Skeletal muscle satellite cell (primary cell): ENCODE results near the gene FLYWCH1.
"Not testable (repeated sequence)": the region's sequence is repeated elsewhere in the genome, so short reads cannot be mapped to it uniquely, and the experiment has no call there.

ENCODE experiments used
- H3K27me3 ChIP-seq: 2 replicates; pipeline ENCODE4 v1.7.0; 2013; ENCODE audit warnings: low read length; ENCODE audit not compliant: control insufficient read depth, insufficient read depth
- H3K36me3 ChIP-seq: 2 replicates; pipeline ENCODE4 v1.7.0; 2013; ENCODE audit warnings: mild to moderate bottlenecking, control low read depth, low read length; ENCODE audit not compliant: insufficient read depth
- H3K4me1 ChIP-seq: 2 replicates; pipeline ENCODE4 v1.7.0; 2013; ENCODE audit warnings: low read length; ENCODE audit not compliant: control insufficient read depth, insufficient read depth
- H3K4me2 ChIP-seq: 2 replicates; pipeline ENCODE4 v1.7.0; 2013; ENCODE audit warnings: mild to moderate bottlenecking, low read length
- H3K4me3 ChIP-seq: 2 replicates; pipeline ENCODE4 v1.7.0; 2013; ENCODE audit warnings: low read length
- H3K9ac ChIP-seq: 2 replicates; pipeline ENCODE4 v1.7.0; 2013; ENCODE audit warnings: mild to moderate bottlenecking, low read depth, low read length, moderate library complexity
- H3K9me3 ChIP-seq: replicated peaks from 2 replicates; pipeline ENCODE4 v1.7.0; 2013; ENCODE audit warnings: mild to moderate bottlenecking, control low read depth, low read length

Gene FLYWCH1

DNA sequence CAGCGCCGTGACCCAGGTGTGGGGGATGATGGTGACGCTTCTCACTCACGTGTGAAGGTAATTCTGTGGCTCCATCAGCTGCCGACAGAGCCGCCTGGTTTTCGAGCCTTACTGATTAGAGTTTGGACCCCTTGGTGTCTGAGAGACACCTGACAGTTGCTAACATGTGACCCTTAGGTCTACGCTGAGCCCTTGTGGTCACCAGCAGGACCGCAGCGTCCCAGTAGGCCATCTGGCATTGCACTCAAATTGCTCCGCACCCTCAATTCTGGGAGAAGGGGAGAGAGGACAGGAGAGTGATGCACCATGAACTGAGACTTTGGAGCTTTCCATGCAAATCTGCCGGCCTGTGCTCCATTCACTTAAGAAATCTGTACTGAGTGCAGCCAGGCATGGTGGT, 2.5 kb downstream of the FLYWCH1 start:
- no peak overlapping the region for H3K4me3 ChIP-seq
- no peaks in the 10 kb centered on the region for H3K27me3 ChIP-seq
- H3K9me3 ChIP-seq = no peaks in the 10 kb centered on the region
- no peak overlapping the region for H3K4me2 ChIP-seq
- H3K9ac ChIP-seq = no peak overlapping the region
- H3K4me1 ChIP-seq = peaks cover 47% of the 10 kb centered on the region
- peaks cover 20% of the 10 kb centered on the region for H3K36me3 ChIP-seq

DNA sequence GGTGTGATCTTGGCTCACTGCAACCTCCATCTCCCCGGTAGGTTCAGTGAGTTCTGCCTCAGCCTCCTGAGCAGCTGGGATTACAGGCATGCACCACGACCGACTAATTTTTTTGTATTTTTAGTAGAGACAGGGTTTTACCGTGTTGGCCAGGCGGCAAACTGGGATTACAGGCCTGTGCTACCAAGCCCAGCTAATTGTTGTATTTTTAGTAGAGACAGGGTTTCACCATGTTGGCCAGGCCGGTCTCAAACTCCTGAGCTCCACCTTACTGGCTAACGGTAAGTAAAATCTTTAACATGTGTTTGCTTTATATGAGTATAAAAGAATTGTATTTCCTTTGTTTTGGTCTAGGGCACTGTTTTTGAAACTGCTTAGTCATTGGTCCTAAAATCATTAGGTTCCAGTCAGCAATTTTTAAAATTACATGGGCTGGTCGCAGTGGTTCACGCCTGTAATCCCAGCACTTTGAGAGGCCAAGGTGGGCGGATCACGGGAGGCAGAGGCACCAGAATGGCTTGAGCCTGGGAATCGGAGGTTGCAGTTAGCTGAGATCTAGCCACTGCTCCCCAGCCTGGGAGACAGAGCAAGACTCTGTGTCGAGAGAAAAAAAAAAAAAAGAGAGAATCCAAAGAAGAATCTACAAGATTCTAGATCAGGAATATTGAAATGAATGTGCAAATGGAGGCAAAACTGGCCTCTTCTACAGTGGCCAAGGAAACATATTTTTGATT, 3.6 kb downstream of the FLYWCH1 start:
- Histone ChIP-seq H3K9me3 (no peaks in the 10 kb centered on the region), H3K9ac (peak overlapping the region; percentile 28), H3K4me3 (no peak overlapping the region), H3K4me1 (peaks cover 46% of the 10 kb centered on the region), H3K4me2 (peak overlapping the region; percentile 10), H3K27me3 (no peaks in the 10 kb centered on the region), H3K36me3 (peaks cover 20% of the 10 kb centered on the region)

DNA sequence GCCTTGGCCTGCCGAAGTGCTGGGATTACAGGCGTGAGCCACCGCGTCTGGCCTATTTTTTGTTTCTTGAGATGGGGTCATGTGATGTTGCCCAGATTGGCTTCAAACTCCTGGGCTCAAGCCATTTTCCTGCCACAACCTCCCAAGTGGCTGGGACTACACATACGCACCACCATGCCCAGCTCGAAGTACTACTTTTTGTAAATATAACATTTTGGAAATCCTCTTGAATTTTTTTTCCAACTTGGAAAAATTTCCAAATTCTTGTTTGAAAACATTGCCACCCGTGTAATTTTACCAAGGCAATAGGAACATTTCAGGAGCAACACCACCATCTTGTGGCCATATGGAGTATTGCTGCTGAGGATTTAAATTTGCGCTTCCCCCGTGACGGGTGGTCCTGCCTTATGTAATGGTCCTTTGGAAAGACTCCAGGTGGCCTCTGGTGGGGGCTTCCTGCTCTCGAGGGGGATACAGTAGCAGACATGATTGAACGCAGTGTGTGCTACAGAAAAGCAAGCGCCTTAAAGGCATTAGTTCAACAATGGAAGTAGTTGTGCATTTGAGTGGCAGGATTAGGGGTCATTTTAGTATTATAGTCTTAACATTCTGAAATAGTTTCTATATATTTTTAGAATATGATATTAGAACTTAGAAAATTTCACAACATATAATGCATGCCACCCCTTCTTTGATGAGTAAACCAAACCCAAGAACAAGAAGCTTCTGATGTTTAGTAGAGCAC, 8.0 kb downstream of the FLYWCH1 start:
- H3K36me3 ChIP-seq = peaks cover 13% of the 10 kb centered on the region
- no peak overlapping the region for H3K4me2 ChIP-seq
- H3K4me3 ChIP-seq = no peak overlapping the region
- H3K9ac ChIP-seq = peak overlapping the region; percentile 15
- no peaks in the 10 kb centered on the region for H3K9me3 ChIP-seq
- H3K27me3 ChIP-seq = no peaks in the 10 kb centered on the region
- peaks cover 22% of the 10 kb centered on the region for H3K4me1 ChIP-seq

GRCh38 chr16:2923481-2923880, 11.8 kb downstream of the FLYWCH1 start:
- Histone ChIP-seq H3K4me3 (no peak overlapping the region), H3K4me2 (no peak overlapping the region), H3K4me1 (peaks cover 6% of the 10 kb centered on the region), H3K9me3 (no peaks in the 10 kb centered on the region), H3K27me3 (no peaks in the 10 kb centered on the region), H3K9ac (no peak overlapping the region), H3K36me3 (peaks cover 6% of the 10 kb centered on the region)

- no peaks in the 10 kb centered on the region for H3K9me3 ChIP-seq
- H3K4me1 ChIP-seq = peaks cover 4% of the 10 kb centered on the region
- no peak overlapping the region for H3K4me3 ChIP-seq
- no peaks in the 10 kb centered on the region for H3K27me3 ChIP-seq
- H3K36me3 ChIP-seq = peaks cover 11% of the 10 kb centered on the region
- no peak overlapping the region for H3K4me2 ChIP-seq
- no peak overlapping the region for H3K9ac ChIP-seq
Measured at GRCh38 chr16:2924901-2925755, 13.4 kb downstream of the FLYWCH1 start.

GRCh38 chr16:2925951-2926649, 14.4 kb downstream of the FLYWCH1 start:
- Histone ChIP-seq H3K9me3 (no peaks in the 10 kb centered on the region), H3K4me3 (no peak overlapping the region), H3K27me3 (no peaks in the 10 kb centered on the region), H3K4me1 (peaks cover 4% of the 10 kb centered on the region), H3K36me3 (peaks cover 18% of the 10 kb centered on the region), H3K9ac (no peak overlapping the region), H3K4me2 (no peak overlapping the region)

GRCh38 chr16:2926650-2926999, 14.9 kb downstream of the FLYWCH1 start:
- Histone ChIP-seq H3K36me3 (peaks cover 21% of the 10 kb centered on the region), H3K4me2 (peak overlapping the region; percentile 67), H3K9ac (no peak overlapping the region), H3K4me1 (peaks cover 4% of the 10 kb centered on the region), H3K4me3 (peak overlapping the region; percentile 25), H3K9me3 (no peaks in the 10 kb centered on the region), H3K27me3 (no peaks in the 10 kb centered on the region)

GRCh38 chr16:2927010-2927646, 15.4 kb downstream of the FLYWCH1 start:
- peak overlapping the region; percentile 25 for H3K4me3 ChIP-seq

DNA sequence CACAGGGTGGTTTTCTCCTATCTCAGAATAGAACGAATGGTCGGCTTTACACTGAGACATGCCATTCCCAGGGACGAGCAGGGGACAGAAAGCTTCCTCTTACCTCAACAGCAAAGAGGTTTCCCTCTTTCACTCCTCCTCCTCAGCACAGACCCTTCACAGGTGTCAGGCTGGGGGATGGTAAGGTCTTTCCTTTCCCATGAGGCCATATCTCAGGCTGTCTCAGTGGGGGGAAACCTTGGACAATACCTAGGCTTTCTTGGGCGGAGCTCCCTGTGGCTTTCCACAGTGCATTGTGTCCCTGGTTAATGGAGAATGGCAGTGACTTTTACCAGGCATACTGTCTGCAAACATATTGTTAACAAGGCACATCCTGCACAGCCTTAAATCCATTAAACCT, 16.4 kb downstream of the FLYWCH1 start:
- H3K9me3 ChIP-seq, H3K27me3 ChIP-seq, H3K4me1 ChIP-seq, H3K4me3 ChIP-seq, H3K4me2 ChIP-seq, H3K9ac ChIP-seq: not testable (repeated sequence)
- H3K36me3 ChIP-seq = peaks cover 21% of the 10 kb centered on the region

More at GRCh38 chr16:2927010-2927646, 15.4 kb downstream of the FLYWCH1 start:
- H3K4me2 ChIP-seq = peak overlapping the region; percentile 67
- peaks cover 4% of the 10 kb centered on the region for H3K4me1 ChIP-seq
- H3K9ac ChIP-seq = no peak overlapping the region
- no peaks in the 10 kb centered on the region for H3K27me3 ChIP-seq
- no peaks in the 10 kb centered on the region for H3K9me3 ChIP-seq
- peaks cover 21% of the 10 kb centered on the region for H3K36me3 ChIP-seq

DNA sequence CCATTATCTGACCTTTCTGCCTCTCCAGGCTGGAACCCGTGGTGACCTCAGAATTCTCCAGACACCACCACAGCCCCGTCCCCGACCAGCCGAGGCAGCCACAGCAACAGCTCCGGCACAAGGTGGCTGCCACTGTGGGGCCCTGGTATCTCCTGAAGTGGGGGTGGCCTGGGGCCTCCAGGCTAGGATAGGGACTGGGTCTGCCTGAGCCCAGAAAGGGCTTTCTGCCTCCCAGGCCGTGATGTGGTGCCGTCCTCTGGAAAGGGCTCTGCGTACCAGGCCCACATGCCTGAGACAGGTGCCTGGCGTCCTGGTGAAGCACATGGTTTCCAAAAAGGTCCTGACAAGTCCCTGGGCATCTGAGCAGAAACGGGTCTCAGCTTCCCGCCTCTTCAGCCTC, 17.1 kb downstream of the FLYWCH1 start:
- no peak overlapping the region for H3K9ac ChIP-seq
- peaks cover 21% of the 10 kb centered on the region for H3K36me3 ChIP-seq
- no peaks in the 10 kb centered on the region for H3K9me3 ChIP-seq
- H3K4me3 ChIP-seq = no peak overlapping the region
- peaks cover 4% of the 10 kb centered on the region for H3K4me1 ChIP-seq
- no peaks in the 10 kb centered on the region for H3K27me3 ChIP-seq
- no peak overlapping the region for H3K4me2 ChIP-seq
